HFFc6 (cell line): ENCODE data around the gene PCDHA4. TPM values are rescaled to one million over a fixed set of nuclear protein-coding genes. Genes with fewer than 3 reads are reported as not detected.

Experiments used
- DNase-seq: peaks from one replicate; pipeline ENCODE4 v3.0.0-alpha.2; 2018
- H3K27ac Mint-ChIP-seq: 2 replicates; pipeline ENCODE4 v1.8.0; 2020; ENCODE audit warnings: mild to moderate bottlenecking, mixed read lengths
- H3K27me3 Mint-ChIP-seq: 2 replicates; pipeline ENCODE4 v1.8.0; 2021; ENCODE audit warnings: mild to moderate bottlenecking, moderate library complexity, mixed read lengths; ENCODE audit not compliant: insufficient read depth
- H3K36me3 Mint-ChIP-seq: 2 replicates; pipeline ENCODE4 v1.8.0; 2021; ENCODE audit warnings: low read depth, mixed read lengths
- H3K4me1 Mint-ChIP-seq: 2 replicates; pipeline ENCODE4 v1.8.0; 2020; ENCODE audit warnings: low read depth, mixed read lengths
- H3K4me3 Mint-ChIP-seq: 2 replicates; pipeline ENCODE4 v1.8.0; 2020; ENCODE audit warnings: mild to moderate bottlenecking, moderate library complexity, mixed read lengths
- H3K9me3 Mint-ChIP-seq: 2 replicates; pipeline ENCODE4 v1.8.0; 2020; ENCODE audit warnings: mild to moderate bottlenecking, mixed read lengths
- total RNA-seq, 6 experiments: library from RNA; stranded (reverse); fragmentation: NEBNext Ultra II Directional; extraction: Animal tissue kit (Norgen Biotek cat#: 25700); gene quantifications; 2 replicates in 1 of 6; 3 replicates in 5 of 6; pipeline ENCODE4 v1.2.3, GENCODE V29; 2021
- TF ChIP-seq, protein P1 (sequence below): fragments of 200-600 bp; sonication (generic); IDR thresholded peaks from 2 replicates; pipeline ENCODE4 v1.5.0; 2021; ENCODE audit warnings: antibody characterized with exemption, mild to moderate bottlenecking

PCDHA4 gene
- total RNA-seq, 6 experiments from 2014 or later = 0.05 TPM; not detected in 5

GRCh38 chr5:140855772-140856674, 49.2 kb downstream of the PCDHA4 start, which contains the start of gene PCDHA10:
TSS of gene PCDHA10 (plus strand) at chr5:140855897. CDS start at chr5:140856049, 152 bp downstream.
- TF ChIP-seq, protein P1, sequence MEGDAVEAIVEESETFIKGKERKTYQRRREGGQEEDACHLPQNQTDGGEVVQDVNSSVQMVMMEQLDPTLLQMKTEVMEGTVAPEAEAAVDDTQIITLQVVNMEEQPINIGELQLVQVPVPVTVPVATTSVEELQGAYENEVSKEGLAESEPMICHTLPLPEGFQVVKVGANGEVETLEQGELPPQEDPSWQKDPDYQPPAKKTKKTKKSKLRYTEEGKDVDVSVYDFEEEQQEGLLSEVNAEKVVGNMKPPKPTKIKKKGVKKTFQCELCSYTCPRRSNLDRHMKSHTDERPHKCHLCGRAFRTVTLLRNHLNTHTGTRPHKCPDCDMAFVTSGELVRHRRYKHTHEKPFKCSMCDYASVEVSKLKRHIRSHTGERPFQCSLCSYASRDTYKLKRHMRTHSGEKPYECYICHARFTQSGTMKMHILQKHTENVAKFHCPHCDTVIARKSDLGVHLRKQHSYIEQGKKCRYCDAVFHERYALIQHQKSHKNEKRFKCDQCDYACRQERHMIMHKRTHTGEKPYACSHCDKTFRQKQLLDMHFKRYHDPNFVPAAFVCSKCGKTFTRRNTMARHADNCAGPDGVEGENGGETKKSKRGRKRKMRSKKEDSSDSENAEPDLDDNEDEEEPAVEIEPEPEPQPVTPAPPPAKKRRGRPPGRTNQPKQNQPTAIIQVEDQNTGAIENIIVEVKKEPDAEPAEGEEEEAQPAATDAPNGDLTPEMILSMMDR = 0 out of 2 replicates have a peak, but pooled peaks have one; percentile 20
- Mint-ChIP-seq H3K36me3 (peaks cover 7% of the 10 kb centered on the region; the same call in 1 of the 2 replicates), H3K4me1 (no peaks in the 10 kb centered on the region), H3K9me3 (peaks cover 35% of the 10 kb centered on the region), H3K27ac (no peak within 1 kb of the TSS), H3K27me3 (no peaks in the 10 kb centered on the region), H3K4me3 (no peak within 1 kb of the TSS)
- DNase-seq = no peak

DNA sequence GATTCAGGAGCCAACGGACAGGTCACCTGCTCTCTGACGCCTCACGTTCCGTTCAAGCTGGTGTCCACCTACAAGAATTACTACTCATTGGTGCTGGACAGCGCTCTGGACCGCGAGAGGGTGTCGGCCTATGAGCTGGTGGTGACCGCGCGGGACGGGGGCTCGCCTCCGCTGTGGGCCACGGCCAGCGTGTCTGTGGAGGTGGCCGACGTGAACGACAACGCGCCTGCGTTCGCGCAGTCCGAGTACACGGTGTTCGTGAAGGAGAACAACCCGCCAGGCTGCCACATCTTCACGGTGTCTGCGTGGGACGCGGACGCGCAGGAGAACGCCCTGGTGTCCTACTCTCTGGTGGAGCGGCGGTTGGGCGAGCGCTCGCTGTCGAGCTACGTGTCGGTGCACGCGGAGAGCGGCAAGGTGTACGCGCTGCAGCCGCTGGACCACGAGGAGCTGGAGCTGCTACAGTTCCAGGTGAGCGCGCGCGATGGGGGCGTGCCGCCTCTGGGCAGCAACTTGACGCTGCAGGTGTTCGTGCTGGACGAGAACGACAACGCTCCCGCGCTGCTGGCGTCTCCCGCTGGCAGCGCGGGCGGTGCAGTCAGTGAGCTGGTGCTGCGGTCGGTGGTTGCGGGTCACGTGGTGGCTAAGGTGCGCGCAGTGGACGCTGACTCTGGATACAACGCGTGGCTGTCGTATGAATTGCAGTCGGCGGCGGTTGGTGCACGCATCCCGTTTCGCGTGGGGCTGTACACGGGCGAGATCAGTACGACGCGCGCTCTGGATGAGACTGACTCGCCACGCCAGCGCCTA, 50.5 kb downstream of the PCDHA4 start:
- peaks cover 7% of the 10 kb centered on the region; the same call in 1 of the 2 replicates for H3K36me3 Mint-ChIP-seq
- no peak overlapping the region for H3K27ac Mint-ChIP-seq
- no peak for DNase-seq
- H3K4me1 Mint-ChIP-seq = no peaks in the 10 kb centered on the region
- no peak overlapping the region for H3K4me3 Mint-ChIP-seq
- peaks cover 48% of the 10 kb centered on the region for H3K9me3 Mint-ChIP-seq
- TF ChIP-seq, protein P1 = no peak
- no peaks in the 10 kb centered on the region for H3K27me3 Mint-ChIP-seq

- no peak overlapping the region for H3K27ac Mint-ChIP-seq
- no peak overlapping the region for H3K4me3 Mint-ChIP-seq
- no peaks in the 10 kb centered on the region for H3K4me1 Mint-ChIP-seq
- TF ChIP-seq, protein P1 = no peak
- H3K9me3 Mint-ChIP-seq = peaks cover 53% of the 10 kb centered on the region
- no peak for DNase-seq
- H3K27me3 Mint-ChIP-seq = no peaks in the 10 kb centered on the region
- H3K36me3 Mint-ChIP-seq = peaks cover 7% of the 10 kb centered on the region; the same call in 1 of the 2 replicates
Measured at GRCh38 chr5:140857987-140858240, 51.0 kb downstream of the PCDHA4 start.

- Mint-ChIP-seq H3K36me3 (no peaks in the 10 kb centered on the region), H3K4me3 (no peak overlapping the region), H3K27me3 (no peaks in the 10 kb centered on the region), H3K4me1 (no peaks in the 10 kb centered on the region), H3K9me3 (peaks cover 41% of the 10 kb centered on the region), H3K27ac (no peak overlapping the region)
- TF ChIP-seq, protein P1 = no peak
- DNase-seq = no peak
Measured at GRCh38 chr5:140862441-140863295, 55.8 kb downstream of the PCDHA4 start.

Other genes starting within 250 kb of the PCDHA4 start
- 10 to 100 TPM; 50.0 to 62.3 (median 59.4) TPM for gene SRA1, start 249.6 kb upstream of the PCDHA4 start, total RNA-seq
- 10 to 100 TPM; 11.0 to 13.0 (median 11.7) TPM for gene APBB3, start 242.5 kb upstream of the PCDHA4 start, total RNA-seq
- gene SLC35A4, start 242.2 kb upstream of the PCDHA4 start, total RNA-seq = 10 to 100 TPM; 64.1 to 72.8 (median 71.2) TPM
- gene CD14, start 173.9 kb upstream of the PCDHA4 start, total RNA-seq = 1 to 10 TPM in 5 of 6 experiments, under 1 TPM in 1; 0.84 to 1.9 (median 1.3) TPM
- 1 to 10 TPM; 3.6 to 7.2 (median 6.1) TPM for gene TMCO6, start 167.6 kb upstream of the PCDHA4 start, total RNA-seq
- 10 to 100 TPM; 60.5 to 73.9 (median 67.0) TPM for gene NDUFA2, start 159.4 kb upstream of the PCDHA4 start, total RNA-seq
- 100 to 1,000 TPM in 4 of 6 experiments, 10 to 100 TPM in 2; 83.3 to 116 (median 109) TPM for gene IK, start 159.2 kb upstream of the PCDHA4 start, total RNA-seq
- gene WDR55, start 142.2 kb upstream of the PCDHA4 start, total RNA-seq = 10 to 100 TPM; 23.7 to 28.3 (median 25.8) TPM
- under 1 TPM; 0.26 to 0.59 (median 0.41) TPM for gene DND1, start 133.5 kb upstream of the PCDHA4 start, total RNA-seq
- gene HARS1, start 115.7 kb upstream of the PCDHA4 start, total RNA-seq = 100 to 1,000 TPM in 1 of 6 experiments, 10 to 100 TPM in 5; 89.1 to 102 (median 96.8) TPM
- 10 to 100 TPM; 22.1 to 23.5 (median 22.9) TPM for gene HARS2, start 115.6 kb upstream of the PCDHA4 start, total RNA-seq
- 10 to 100 TPM; 59.1 to 68.5 (median 63.8) TPM for gene ZMAT2, start 106.6 kb upstream of the PCDHA4 start, total RNA-seq
- gene PCDHA1, start 20.9 kb upstream of the PCDHA4 start, total RNA-seq = under 1 TPM; 0.09 to 0.22 (median 0.14) TPM
- gene PCDHA2, start 12.2 kb upstream of the PCDHA4 start, total RNA-seq = under 1 TPM in 1 of 6 experiments, not detected in 5; 0.13 TPM
- gene PCDHA3, start 6.0 kb upstream of the PCDHA4 start, total RNA-seq = under 1 TPM in 1 of 6 experiments, not detected in 5; 0.05 TPM
- not detected for gene PCDHA5, start 14.5 kb downstream of the PCDHA4 start, total RNA-seq
- gene PCDHA6, start 20.9 kb downstream of the PCDHA4 start, total RNA-seq = under 1 TPM in 3 of 6 experiments, not detected in 3; 0.07 to 0.09 (median 0.08) TPM
- gene PCDHA7, start 27.2 kb downstream of the PCDHA4 start, total RNA-seq = under 1 TPM; 0.09 to 0.26 (median 0.20) TPM
- under 1 TPM in 2 of 6 experiments, not detected in 4; 0.05 to 0.12 TPM for gene PCDHA8, start 34.1 kb downstream of the PCDHA4 start, total RNA-seq
- under 1 TPM in 1 of 6 experiments, not detected in 5; 0.03 TPM for gene PCDHA9, start 41.3 kb downstream of the PCDHA4 start, total RNA-seq
- not detected for gene PCDHA10, start 48.8 kb downstream of the PCDHA4 start, total RNA-seq
- gene PCDHA11, start 61.9 kb downstream of the PCDHA4 start, total RNA-seq = under 1 TPM in 4 of 6 experiments, not detected in 2; 0.07 to 0.14 (median 0.11) TPM
- gene PCDHA12, start 68.2 kb downstream of the PCDHA4 start, total RNA-seq = under 1 TPM in 5 of 6 experiments, not detected in 1; 0.09 to 0.34 (median 0.20) TPM
- gene PCDHA13, start 75.1 kb downstream of the PCDHA4 start, total RNA-seq = not detected
- gene PCDHAC1, start 119.2 kb downstream of the PCDHA4 start, total RNA-seq = not detected
- not detected for gene PCDHAC2, start 159.4 kb downstream of the PCDHA4 start, total RNA-seq
- gene PCDHB1, start 244.3 kb downstream of the PCDHA4 start, total RNA-seq = not detected